ENCODE data around the gene PHF5A.

PHF5A gene

GRCh38 chr22:41478473-41478872 lies 10.0 kb upstream of the PHF5A start:
- no peak for TF ChIP-seq SIN3A (IDR thresholded peaks at IDR 0.05; ENCODE audit: borderline replicate concordance, insufficient read depth, low read length)
- TF ChIP-seq, protein P1, sequence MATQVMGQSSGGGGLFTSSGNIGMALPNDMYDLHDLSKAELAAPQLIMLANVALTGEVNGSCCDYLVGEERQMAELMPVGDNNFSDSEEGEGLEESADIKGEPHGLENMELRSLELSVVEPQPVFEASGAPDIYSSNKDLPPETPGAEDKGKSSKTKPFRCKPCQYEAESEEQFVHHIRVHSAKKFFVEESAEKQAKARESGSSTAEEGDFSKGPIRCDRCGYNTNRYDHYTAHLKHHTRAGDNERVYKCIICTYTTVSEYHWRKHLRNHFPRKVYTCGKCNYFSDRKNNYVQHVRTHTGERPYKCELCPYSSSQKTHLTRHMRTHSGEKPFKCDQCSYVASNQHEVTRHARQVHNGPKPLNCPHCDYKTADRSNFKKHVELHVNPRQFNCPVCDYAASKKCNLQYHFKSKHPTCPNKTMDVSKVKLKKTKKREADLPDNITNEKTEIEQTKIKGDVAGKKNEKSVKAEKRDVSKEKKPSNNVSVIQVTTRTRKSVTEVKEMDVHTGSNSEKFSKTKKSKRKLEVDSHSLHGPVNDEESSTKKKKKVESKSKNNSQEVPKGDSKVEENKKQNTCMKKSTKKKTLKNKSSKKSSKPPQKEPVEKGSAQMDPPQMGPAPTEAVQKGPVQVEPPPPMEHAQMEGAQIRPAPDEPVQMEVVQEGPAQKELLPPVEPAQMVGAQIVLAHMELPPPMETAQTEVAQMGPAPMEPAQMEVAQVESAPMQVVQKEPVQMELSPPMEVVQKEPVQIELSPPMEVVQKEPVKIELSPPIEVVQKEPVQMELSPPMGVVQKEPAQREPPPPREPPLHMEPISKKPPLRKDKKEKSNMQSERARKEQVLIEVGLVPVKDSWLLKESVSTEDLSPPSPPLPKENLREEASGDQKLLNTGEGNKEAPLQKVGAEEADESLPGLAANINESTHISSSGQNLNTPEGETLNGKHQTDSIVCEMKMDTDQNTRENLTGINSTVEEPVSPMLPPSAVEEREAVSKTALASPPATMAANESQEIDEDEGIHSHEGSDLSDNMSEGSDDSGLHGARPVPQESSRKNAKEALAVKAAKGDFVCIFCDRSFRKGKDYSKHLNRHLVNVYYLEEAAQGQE (IDR thresholded peaks at IDR 0.05; ENCODE audit: insufficient read depth in 1 of 2, low read depth in 2 of 2, low read length in 2 of 2), result no peak
- TF ChIP-seq FOXP2 (optimal IDR thresholded peaks at IDR 0.05; ENCODE audit: borderline replicate concordance, extremely low read depth, extremely low read length, insufficient read depth), result no peak
- no peak for TF ChIP-seq TAF1 (IDR thresholded peaks at IDR 0.05; ENCODE audit: borderline replicate concordance, insufficient read depth, low read length)
- no peak for TF ChIP-seq POLR2AphosphoS5 (IDR thresholded peaks at IDR 0.05; ENCODE audit: low read depth, low read length)

- no peak for TF ChIP-seq SIN3A (IDR thresholded peaks at IDR 0.05; ENCODE audit: borderline replicate concordance, insufficient read depth, low read length)
- TF ChIP-seq FOXP2 (optimal IDR thresholded peaks at IDR 0.05; ENCODE audit: borderline replicate concordance, extremely low read depth, extremely low read length, insufficient read depth), result no peak
- no peak for TF ChIP-seq POLR2AphosphoS5 (IDR thresholded peaks at IDR 0.05; ENCODE audit: low read depth, low read length)
Observed at GRCh38 chr22:41474872-41475451, 6.5 kb upstream of the PHF5A start.

- TF ChIP-seq SIN3A (IDR thresholded peaks at IDR 0.05; ENCODE audit: borderline replicate concordance, insufficient read depth, low read length) (no peak), TAF1 (IDR thresholded peaks at IDR 0.05; ENCODE audit: borderline replicate concordance, insufficient read depth, low read length) (no peak), POLR2AphosphoS5 (IDR thresholded peaks at IDR 0.05; ENCODE audit: low read depth, low read length) (no peak), FOXP2 (optimal IDR thresholded peaks at IDR 0.05; ENCODE audit: borderline replicate concordance, extremely low read depth, extremely low read length, insufficient read depth) (no peak)
- TF ChIP-seq, protein P1 (IDR thresholded peaks at IDR 0.05; ENCODE audit: insufficient read depth in 1 of 2, low read depth in 2 of 2, low read length in 2 of 2), result no peak
Observed at GRCh38 chr22:41471568-41471967, 3.1 kb upstream of the PHF5A start.

GRCh38 chr22:41470886-41471285 lies 2.4 kb upstream of the PHF5A start:
- TF ChIP-seq FOXP2 (optimal IDR thresholded peaks at IDR 0.05; ENCODE audit: borderline replicate concordance, extremely low read depth, extremely low read length, insufficient read depth), result no peak
- no peak for TF ChIP-seq SIN3A (IDR thresholded peaks at IDR 0.05; ENCODE audit: borderline replicate concordance, insufficient read depth, low read length)
- no peak for TF ChIP-seq TAF1 (IDR thresholded peaks at IDR 0.05; ENCODE audit: borderline replicate concordance, insufficient read depth, low read length)
- no peak for TF ChIP-seq POLR2AphosphoS5 (IDR thresholded peaks at IDR 0.05; ENCODE audit: low read depth, low read length)

- TF ChIP-seq POLR2AphosphoS5 (IDR thresholded peaks at IDR 0.05; ENCODE audit: low read depth, low read length) (no peak), FOXP2 (optimal IDR thresholded peaks at IDR 0.05; ENCODE audit: borderline replicate concordance, extremely low read depth, extremely low read length, insufficient read depth) (peak; percentile 0)
Observed at GRCh38 chr22:41469218-41469851, 843 bp upstream of the PHF5A start.

- no peak for TF ChIP-seq TAF1 (IDR thresholded peaks at IDR 0.05; ENCODE audit: borderline replicate concordance, insufficient read depth, low read length)
- no peak for TF ChIP-seq SIN3A (IDR thresholded peaks at IDR 0.05; ENCODE audit: borderline replicate concordance, insufficient read depth, low read length)
- TF ChIP-seq FOXP2 (optimal IDR thresholded peaks at IDR 0.05; ENCODE audit: borderline replicate concordance, extremely low read depth, extremely low read length, insufficient read depth), result no peak
- no peak for TF ChIP-seq POLR2AphosphoS5 (IDR thresholded peaks at IDR 0.05; ENCODE audit: low read depth, low read length)
- TF ChIP-seq, protein P1 (IDR thresholded peaks at IDR 0.05; ENCODE audit: insufficient read depth in 1 of 2, low read depth in 2 of 2, low read length in 2 of 2), result no peak
Observed at GRCh38 chr22:41461901-41462300, 6.6 kb downstream of the PHF5A start.
